Esophagus squamous epithelium (tissue), 5 donors: ENCODE results near the gene CDCA8. TPM values are rescaled to one million over a fixed set of nuclear protein-coding genes. Genes with fewer than 3 reads are reported as not detected.

Experiments
- DNase-seq: peaks from one replicate; lab custom pipeline; 2025; lab: John Stamatoyannopoulos, UW
- H3K27ac ChIP-seq, 4 donors: fragments of 200-600 bp; sonication (generic); one replicate each; pipeline ENCODE4 v1.5.1; 2016 to 2019; ENCODE audit warnings: mild to moderate bottlenecking in 1 of 4
- H3K27me3 ChIP-seq, 4 donors: fragments of 200-600 bp; sonication (generic); 1 replicate in 3 of 4; 2 replicates in 1 of 4; pipeline versions ENCODE4 v1.5.1 to v1.6.0; 2017 to 2021; ENCODE audit warnings: antibody characterized with exemption in 1 of 4
- H3K36me3 ChIP-seq, 3 donors: fragments of 200-600 bp; sonication (generic); one replicate each; pipeline ENCODE4 v1.5.1; 2016 to 2019
- H3K4me1 ChIP-seq, 3 donors: fragments of 200-600 bp; sonication (generic); one replicate each; pipeline ENCODE4 v1.5.1; 2017 to 2019
- H3K4me3 ChIP-seq, 4 donors: fragments of 200-600 bp; sonication (generic); 1 replicate in 3 of 4; 2 replicates in 1 of 4; pipeline ENCODE4 v1.5.1; 2016 to 2019; ENCODE audit warnings: mild to moderate bottlenecking in 2 of 4, moderate library complexity in 1 of 4
- H3K9me3 ChIP-seq, 3 donors: fragments of 200-600 bp; sonication (generic); one replicate each; pipeline ENCODE4 v1.5.1; 2016 to 2019
- POLR2A ChIP-seq, 4 donors: fragments of 450-650 bp; IDR thresholded peaks; one replicate each; pipeline ENCODE4 v1.6.1; 2017; ENCODE audit warnings: antibody characterized with exemption in 4 of 4, mild to moderate bottlenecking in 4 of 4, moderate library complexity in 3 of 4
- WGBS, 2 donors: methylation state at CpG; one replicate each; pipeline ENCODE4 v1.1.5; 2018; 5-methylcytosine and 5-hydroxymethylcytosine counted together
- intact Hi-C: fragments of 100-400 bp; cut with DNase I; formaldehyde crosslinking; loops from one replicate; pipeline ENCODE4 v1.15.0; 2022
- total RNA-seq, 4 donors: library from RNA; depleted of rRNA; stranded (reverse); fragments of >200 nt; gene quantifications; one replicate each; pipeline ENCODE4 v1.1.0, GENCODE V29; 2016
- TF ChIP-seq, protein P1 (sequence below), 6 experiments: fragments of 450-650 bp in 4 of 6; fragments of 200-600 bp in 2 of 6; sonication (generic) in 2 of 6; IDR thresholded peaks; one replicate each; pipeline ENCODE4 v1.5.1; 2016 to 2019; ENCODE audit warnings: antibody characterized with exemption in 6 of 6, mild to moderate bottlenecking in 4 of 6, moderate library complexity in 4 of 6
- donor health status: DM: yes; HTN: yes; CAD: no.

The CDCA8 gene
- total RNA-seq, 4 donors from 2014 or later, result 3.4 to 15.1 (median 7.5) TPM

DNA sequence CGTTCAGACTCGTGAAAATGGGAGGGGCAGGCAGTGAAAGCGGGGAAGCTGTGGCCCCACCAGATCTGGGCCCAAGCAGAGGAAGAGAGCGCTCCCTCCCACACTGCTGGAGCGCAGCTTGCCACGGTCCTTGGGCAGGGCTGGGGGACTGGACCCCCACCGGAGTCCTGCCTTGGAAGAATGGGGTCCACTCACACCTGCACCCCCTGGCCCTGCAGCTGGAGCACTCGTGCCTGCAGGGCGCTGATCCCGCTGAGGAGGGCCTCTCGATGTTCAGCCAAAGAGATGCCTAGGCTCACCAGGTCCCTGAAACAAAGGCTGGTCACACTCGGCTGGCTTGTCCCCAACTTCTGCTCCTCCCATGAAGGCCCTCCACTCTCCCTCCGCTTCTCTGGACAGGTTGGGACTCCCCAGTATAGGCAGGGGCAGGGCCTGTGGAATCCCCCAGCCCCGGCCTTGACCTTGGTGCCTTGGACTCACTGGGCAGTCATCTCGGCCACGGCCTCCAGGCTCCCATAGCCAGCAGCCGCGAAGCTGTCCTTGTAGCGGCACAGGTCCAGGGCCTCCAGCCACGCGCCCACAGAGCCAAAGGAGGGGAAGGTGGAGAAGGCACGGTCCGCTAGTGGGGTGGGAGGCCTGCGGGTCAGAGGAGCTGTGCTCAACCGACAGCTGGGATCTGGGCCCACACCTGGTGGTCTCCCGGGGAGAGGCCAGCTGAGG lies 26.0 kb downstream of the CDCA8 start:
- Histone ChIP-seq H3K36me3 (no peaks in the 10 kb centered on the region), H3K27me3 (peaks cover 0 to 38% (median 0%) of the 10 kb centered on the region in 4 donors), H3K4me1 (peaks cover 0 to 14% (median 4%) of the 10 kb centered on the region in 3 donors), H3K27ac (peak overlapping the region in 1 of 4 donors; percentile 21), H3K9me3 (no peaks in the 10 kb centered on the region), H3K4me3 (no peak overlapping the region)
- WGBS, 2 donors, result 60 to 80% methylated on average over 1 to 2 of the region's 26 CpGs
- intact Hi-C loops, result no loop called here
- TF ChIP-seq, protein P1, sequence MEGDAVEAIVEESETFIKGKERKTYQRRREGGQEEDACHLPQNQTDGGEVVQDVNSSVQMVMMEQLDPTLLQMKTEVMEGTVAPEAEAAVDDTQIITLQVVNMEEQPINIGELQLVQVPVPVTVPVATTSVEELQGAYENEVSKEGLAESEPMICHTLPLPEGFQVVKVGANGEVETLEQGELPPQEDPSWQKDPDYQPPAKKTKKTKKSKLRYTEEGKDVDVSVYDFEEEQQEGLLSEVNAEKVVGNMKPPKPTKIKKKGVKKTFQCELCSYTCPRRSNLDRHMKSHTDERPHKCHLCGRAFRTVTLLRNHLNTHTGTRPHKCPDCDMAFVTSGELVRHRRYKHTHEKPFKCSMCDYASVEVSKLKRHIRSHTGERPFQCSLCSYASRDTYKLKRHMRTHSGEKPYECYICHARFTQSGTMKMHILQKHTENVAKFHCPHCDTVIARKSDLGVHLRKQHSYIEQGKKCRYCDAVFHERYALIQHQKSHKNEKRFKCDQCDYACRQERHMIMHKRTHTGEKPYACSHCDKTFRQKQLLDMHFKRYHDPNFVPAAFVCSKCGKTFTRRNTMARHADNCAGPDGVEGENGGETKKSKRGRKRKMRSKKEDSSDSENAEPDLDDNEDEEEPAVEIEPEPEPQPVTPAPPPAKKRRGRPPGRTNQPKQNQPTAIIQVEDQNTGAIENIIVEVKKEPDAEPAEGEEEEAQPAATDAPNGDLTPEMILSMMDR (IDR thresholded peaks at IDR 0.05), result no peak
- no peak for TF ChIP-seq POLR2A (IDR thresholded peaks at IDR 0.05)
- DNase-seq, result no peak

DNA sequence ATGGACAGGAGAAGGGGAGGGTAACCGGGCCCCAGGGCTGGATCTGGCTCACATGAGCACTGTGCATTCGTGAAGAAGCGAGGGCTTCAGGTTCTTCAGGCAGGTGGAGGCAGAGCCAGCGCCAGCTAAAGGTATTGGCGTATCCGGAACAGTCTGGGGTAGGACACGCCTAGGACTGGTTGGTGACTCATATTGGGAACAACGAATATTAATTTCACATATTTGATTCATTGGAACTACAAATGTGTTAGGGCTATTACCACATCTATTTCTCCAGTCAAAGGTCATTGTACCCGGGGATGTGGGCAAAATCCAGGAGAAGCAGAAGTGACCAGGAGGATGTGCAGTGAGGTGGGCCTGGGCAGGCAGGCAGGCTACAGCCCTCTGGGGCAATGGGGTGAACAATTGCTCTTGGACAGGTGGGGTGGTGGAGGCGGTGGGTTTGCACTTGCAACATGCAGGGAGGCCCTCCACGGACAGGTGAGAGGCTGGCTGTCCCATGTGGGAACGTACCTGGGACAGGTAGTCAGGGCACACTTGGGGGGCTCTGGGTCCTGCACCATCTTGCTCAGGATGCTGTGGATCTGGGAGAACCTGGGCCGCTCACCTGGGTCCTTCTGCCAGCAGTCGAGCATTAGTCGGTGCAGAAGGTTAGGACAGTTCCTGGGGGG lies 26.7 kb downstream of the CDCA8 start:
- peaks cover 0 to 14% (median 4%) of the 10 kb centered on the region in 3 donors for H3K4me1 ChIP-seq
- peaks cover 0 to 38% (median 0%) of the 10 kb centered on the region in 4 donors for H3K27me3 ChIP-seq
- DNase-seq, result no peak
- no peak for TF ChIP-seq POLR2A (IDR thresholded peaks at IDR 0.05)
- TF ChIP-seq, protein P1 (IDR thresholded peaks at IDR 0.05), result no peak
- H3K9me3 ChIP-seq, result no peaks in the 10 kb centered on the region
- no peak overlapping the region for H3K4me3 ChIP-seq
- intact Hi-C loops, result no loop called here
- no peaks in the 10 kb centered on the region for H3K36me3 ChIP-seq
- H3K27ac ChIP-seq, result peak overlapping the region in 1 of 4 donors; percentile 21
- WGBS, 2 donors, result 33% methylated on average over 12 of the region's 15 CpGs; no CpG with 5 or more reads in 1 of the 2 donors

DNA sequence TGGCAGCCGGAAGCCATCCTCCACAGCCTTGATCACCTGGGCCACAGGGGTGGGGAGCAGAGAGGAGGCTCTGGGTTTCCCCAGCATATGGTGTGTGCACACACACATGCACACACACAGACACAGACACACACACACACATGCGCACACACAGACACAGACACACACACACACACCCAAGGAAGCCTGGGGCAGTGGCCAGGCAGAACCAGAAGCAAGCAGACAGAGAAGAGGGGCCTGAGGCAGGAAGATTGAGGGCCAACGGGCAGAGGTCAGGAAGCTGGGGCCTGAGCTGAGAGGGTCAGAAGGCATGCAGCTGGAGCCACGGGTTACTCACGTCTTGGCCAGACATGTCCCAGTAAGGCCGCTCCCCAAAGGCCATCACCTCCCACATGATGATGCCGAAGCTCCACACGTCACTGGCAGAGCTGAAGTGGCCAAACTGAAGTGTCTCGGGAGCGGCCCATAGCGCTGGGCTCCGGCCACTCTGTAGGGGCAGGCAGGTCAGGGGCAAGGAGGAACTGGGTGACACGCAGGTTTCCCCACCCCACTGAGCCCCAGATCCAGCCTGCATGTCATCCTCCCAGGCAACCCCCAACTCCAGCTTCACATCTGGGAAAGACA lies 27.4 kb downstream of the CDCA8 start:
- peaks cover 0 to 14% (median 4%) of the 10 kb centered on the region in 3 donors for H3K4me1 ChIP-seq
- no peak for DNase-seq
- H3K36me3 ChIP-seq, result no peaks in the 10 kb centered on the region
- TF ChIP-seq, protein P1 (IDR thresholded peaks at IDR 0.05), result no peak
- TF ChIP-seq POLR2A (IDR thresholded peaks at IDR 0.05), result no peak
- peaks cover 0 to 39% (median 0%) of the 10 kb centered on the region in 4 donors for H3K27me3 ChIP-seq
- no peaks in the 10 kb centered on the region for H3K9me3 ChIP-seq
- intact Hi-C loops, result no loop called here
- H3K4me3 ChIP-seq, result no peak overlapping the region
- H3K27ac ChIP-seq, result no peak overlapping the region
- 68 to 90% methylated on average over 2 to 5 of the region's 13 CpGs for WGBS, 2 donors

DNA sequence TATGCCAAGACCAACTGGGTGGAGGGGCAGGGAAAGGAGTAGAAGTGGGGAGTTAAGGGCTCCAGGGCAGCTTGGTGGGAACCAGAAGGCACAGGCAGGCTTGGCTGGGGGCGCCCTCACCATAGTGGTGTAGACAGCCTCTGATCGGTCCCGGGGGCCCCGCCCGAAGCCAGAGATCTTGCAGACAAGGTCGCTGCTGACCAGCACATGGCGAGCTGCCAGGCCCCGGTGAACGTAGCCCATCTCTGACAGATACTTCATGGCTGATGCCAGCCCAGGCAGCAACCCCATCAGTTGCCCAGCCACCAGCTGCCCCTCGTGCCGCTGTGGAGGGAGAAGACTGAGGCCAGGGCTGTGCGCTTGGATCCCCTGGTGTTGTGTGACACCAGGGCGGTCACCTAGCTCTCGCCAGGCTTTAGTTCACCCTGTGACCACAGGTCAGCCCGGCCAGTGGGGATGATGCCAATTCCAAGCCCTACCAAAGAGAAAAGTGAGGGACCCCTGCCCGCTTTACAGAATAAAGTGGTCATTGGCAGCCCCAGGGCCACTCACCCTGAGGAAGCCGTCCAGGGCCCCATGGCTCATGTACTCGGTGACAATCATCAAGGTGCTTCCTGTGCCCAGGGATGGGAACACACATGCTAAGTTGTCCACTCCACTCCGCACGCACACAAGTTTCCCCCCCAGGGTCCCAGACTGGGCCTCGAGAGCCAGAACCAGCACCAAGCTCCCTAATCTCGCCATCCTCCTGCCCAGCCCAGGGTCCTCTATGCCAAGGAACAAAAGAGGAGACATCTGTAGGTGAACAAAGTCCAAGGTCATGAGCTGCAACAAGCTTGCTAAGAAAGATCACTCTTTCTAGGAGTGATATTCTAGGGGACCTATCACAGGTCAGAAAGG lies 28.2 kb downstream of the CDCA8 start:
- intact Hi-C loops, result no loop called here
- TF ChIP-seq, protein P1 (IDR thresholded peaks at IDR 0.05), result no peak
- TF ChIP-seq POLR2A (IDR thresholded peaks at IDR 0.05), result no peak
- WGBS, 2 donors, result 82% methylated on average over 4 of the region's 22 CpGs; no CpG with 5 or more reads in 1 of the 2 donors
- peaks cover 0 to 44% (median 0%) of the 10 kb centered on the region in 4 donors for H3K27me3 ChIP-seq
- no peak for DNase-seq
- H3K27ac ChIP-seq, result no peak overlapping the region
- peaks cover 0 to 14% (median 4%) of the 10 kb centered on the region in 3 donors for H3K4me1 ChIP-seq
- H3K9me3 ChIP-seq, result no peaks in the 10 kb centered on the region
- H3K36me3 ChIP-seq, result no peaks in the 10 kb centered on the region
- H3K4me3 ChIP-seq, result no peak overlapping the region
